Breast epithelium (tissue), 4 donors: ENCODE data around the gene WHAMM. TPM values are rescaled to one million over a fixed set of nuclear protein-coding genes. Genes with fewer than 3 reads are reported as not detected.

Experiments
- DNase-seq, 2 donors: peaks; one replicate each; pipeline ENCODE4 v3.0.0-alpha.2; 2019; ENCODE audit warnings: low spot score in 2 of 2
- H3K27ac ChIP-seq, 2 donors: fragments of 200-600 bp; sonication (generic) in 1 of 2; one replicate each; pipeline ENCODE4 v1.5.1; 2016 to 2019; ENCODE audit warnings: mild to moderate bottlenecking in 1 of 2
- H3K27me3 ChIP-seq, 2 donors: fragments of 200-600 bp; sonication (generic) in 1 of 2; one replicate each; pipeline versions ENCODE4 v1.5.1 to v1.6.0; 2017 to 2019; ENCODE audit warnings: control low read depth in 1 of 2, mild to moderate bottlenecking in 1 of 2
- H3K36me3 ChIP-seq: fragments of 200-600 bp; one replicate; pipeline ENCODE4 v1.5.1; 2019
- H3K4me1 ChIP-seq, 2 donors: fragments of 200-600 bp; sonication (generic); one replicate each; pipeline ENCODE4 v1.5.1; 2016 to 2019; ENCODE audit warnings: control low read depth in 1 of 2
- H3K4me3 ChIP-seq, 3 donors: fragments of 200-600 bp; sonication (generic); 1 replicate in 2 of 3; 2 replicates in 1 of 3; pipeline ENCODE4 v1.5.1; 2016 to 2019; ENCODE audit warnings: mild to moderate bottlenecking in 3 of 3, moderate library complexity in 2 of 3
- H3K9me3 ChIP-seq, 2 donors: fragments of 200-600 bp; sonication (generic) in 1 of 2; one replicate each; pipeline ENCODE4 v1.5.1; 2016 to 2019; ENCODE audit warnings: control low read depth in 1 of 2
- POLR2A ChIP-seq: fragments of 450-650 bp; IDR thresholded peaks from one replicate; pipeline ENCODE4 v1.6.1; 2016; ENCODE audit warnings: antibody characterized with exemption, mild to moderate bottlenecking, moderate library complexity
- POLR2AphosphoS5 ChIP-seq, 3 donors: sonication (generic); formaldehyde crosslinking; IDR thresholded peaks; one replicate each; pipeline ENCODE4 v1.6.1; 2017; ENCODE audit warnings: antibody characterized with exemption in 3 of 3
- intact Hi-C: fragments of 100-400 bp; cut with DNase I; formaldehyde crosslinking; loops from one replicate; pipeline ENCODE4 v1.15.1; 2023; ENCODE audit warnings: low total_unique reads
- total RNA-seq, 3 donors: library from RNA; depleted of rRNA; stranded (reverse); fragments of >200 nt; gene quantifications; one replicate each; pipeline ENCODE4 v1.1.0, GENCODE V29; 2016
- TF ChIP-seq, protein P1 (sequence below), 3 donors: fragments of 450-650 bp; IDR thresholded peaks; one replicate each; pipeline ENCODE4 v1.5.1; 2016 to 2017; ENCODE audit warnings: antibody characterized with exemption in 3 of 3, mild to moderate bottlenecking in 3 of 3, moderate library complexity in 3 of 3

Gene WHAMM
- total RNA-seq, 3 donors from 2014 or later = 10.8 to 12.9 (median 11.0) TPM

DNA sequence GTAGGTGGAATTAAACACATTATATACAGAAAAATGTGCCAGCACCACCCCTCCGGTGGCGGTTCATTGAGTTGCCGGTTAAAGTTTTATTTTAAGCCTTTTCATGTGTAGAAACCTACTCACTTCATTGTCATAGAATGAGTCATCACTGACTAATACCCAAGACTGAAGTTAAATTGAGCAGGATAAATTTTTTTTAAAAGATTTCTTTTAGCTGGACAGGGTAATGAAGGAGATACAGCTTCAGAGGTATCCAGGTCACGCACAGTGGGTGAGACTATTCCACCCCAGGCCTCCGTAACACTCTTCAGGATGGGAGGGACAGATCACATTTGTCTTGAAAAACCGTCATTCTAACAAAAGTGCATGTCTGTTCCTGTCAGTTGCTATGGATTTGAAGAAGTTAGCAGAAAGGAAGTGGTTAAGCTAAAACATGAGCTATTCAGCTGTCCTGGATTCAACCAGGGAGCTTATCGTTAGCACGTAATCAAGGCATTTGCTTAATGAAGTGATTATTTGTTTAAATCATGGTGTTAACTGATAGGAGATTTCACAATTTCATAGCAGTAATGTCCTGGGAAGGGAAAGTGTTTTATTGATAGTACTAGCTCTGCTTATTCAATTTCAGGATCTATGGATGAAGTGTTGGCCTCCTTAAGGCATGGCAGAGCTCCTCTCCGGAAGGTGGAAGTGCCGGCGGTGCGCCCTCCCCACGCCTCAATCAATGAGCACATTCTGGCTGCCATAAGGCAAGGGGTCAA is 23.4 kb downstream of the WHAMM start:
- no peaks in the 10 kb centered on the region for H3K9me3 ChIP-seq
- no peak overlapping the region for H3K27ac ChIP-seq
- no peaks in the 10 kb centered on the region for H3K27me3 ChIP-seq
- no peak for DNase-seq
- H3K4me1 ChIP-seq = no peaks in the 10 kb centered on the region
- peaks cover 5% of the 10 kb centered on the region for H3K36me3 ChIP-seq
- TF ChIP-seq, protein P1, sequence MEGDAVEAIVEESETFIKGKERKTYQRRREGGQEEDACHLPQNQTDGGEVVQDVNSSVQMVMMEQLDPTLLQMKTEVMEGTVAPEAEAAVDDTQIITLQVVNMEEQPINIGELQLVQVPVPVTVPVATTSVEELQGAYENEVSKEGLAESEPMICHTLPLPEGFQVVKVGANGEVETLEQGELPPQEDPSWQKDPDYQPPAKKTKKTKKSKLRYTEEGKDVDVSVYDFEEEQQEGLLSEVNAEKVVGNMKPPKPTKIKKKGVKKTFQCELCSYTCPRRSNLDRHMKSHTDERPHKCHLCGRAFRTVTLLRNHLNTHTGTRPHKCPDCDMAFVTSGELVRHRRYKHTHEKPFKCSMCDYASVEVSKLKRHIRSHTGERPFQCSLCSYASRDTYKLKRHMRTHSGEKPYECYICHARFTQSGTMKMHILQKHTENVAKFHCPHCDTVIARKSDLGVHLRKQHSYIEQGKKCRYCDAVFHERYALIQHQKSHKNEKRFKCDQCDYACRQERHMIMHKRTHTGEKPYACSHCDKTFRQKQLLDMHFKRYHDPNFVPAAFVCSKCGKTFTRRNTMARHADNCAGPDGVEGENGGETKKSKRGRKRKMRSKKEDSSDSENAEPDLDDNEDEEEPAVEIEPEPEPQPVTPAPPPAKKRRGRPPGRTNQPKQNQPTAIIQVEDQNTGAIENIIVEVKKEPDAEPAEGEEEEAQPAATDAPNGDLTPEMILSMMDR (IDR thresholded peaks at IDR 0.05) = no peak
- TF ChIP-seq POLR2A = no peak
- no peak for TF ChIP-seq POLR2AphosphoS5 (IDR thresholded peaks at IDR 0.05)
- no peak overlapping the region for H3K4me3 ChIP-seq
- intact Hi-C loops = no loop called here

DNA sequence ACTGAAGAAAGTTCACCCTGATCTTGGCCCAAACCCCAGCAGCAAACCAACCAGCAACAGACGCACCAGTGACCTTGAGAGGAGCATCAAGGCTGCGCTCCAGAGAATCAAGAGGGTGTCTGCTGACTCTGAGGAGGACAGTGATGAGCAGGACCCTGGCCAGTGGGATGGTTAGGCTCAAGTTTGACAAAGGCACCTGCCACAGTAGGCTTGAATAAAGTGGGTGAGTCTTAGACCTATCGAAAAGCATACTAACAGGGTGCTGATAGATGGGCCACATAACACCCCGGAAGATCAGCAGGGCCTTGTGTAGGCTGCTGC is 23.9 kb downstream of the WHAMM start:
- Histone ChIP-seq H3K27me3 (no peaks in the 10 kb centered on the region), H3K4me1 (no peaks in the 10 kb centered on the region), H3K36me3 (peaks cover 5% of the 10 kb centered on the region), H3K27ac (no peak overlapping the region), H3K9me3 (no peaks in the 10 kb centered on the region), H3K4me3 (no peak overlapping the region)
- peak in 1 of 2 donors; percentile 13 for DNase-seq
- TF ChIP-seq POLR2AphosphoS5 (IDR thresholded peaks at IDR 0.05) (no peak), POLR2A (no peak)
- TF ChIP-seq, protein P1 (IDR thresholded peaks at IDR 0.05) = no peak
- intact Hi-C loops = no loop called here

DNA sequence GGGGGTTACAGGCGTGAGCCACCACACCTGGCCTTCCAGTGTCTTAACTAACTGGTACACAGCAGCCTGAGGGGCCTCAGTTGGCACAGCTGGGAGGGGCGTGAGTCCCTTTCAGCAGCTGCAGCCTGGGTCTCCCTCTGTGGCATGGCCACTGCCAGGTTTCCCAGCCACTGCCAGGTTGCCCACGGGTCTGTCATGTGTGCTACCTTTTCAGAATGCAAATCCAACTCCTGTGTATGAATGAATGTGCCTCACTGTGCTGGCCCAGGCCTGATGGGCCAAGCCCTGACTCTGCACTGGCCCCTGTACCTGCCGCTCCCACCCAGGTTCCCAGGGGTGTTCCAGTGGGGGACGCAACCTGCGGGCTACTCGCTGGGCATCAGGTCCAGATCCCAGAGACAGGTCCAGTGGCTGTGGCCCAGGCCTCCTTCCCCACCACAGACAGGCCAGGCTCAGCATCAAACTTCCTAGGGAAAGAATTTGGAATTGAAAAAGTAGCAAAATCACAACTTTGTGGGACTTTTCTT is 26.0 kb downstream of the WHAMM start:
- Histone ChIP-seq H3K27ac (no peak overlapping the region), H3K4me3 (no peak overlapping the region), H3K27me3 (no peaks in the 10 kb centered on the region), H3K4me1 (no peaks in the 10 kb centered on the region), H3K36me3 (peaks cover 5% of the 10 kb centered on the region), H3K9me3 (no peaks in the 10 kb centered on the region)
- DNase-seq = peak in 1 of 2 donors; percentile 16
- TF ChIP-seq, protein P1 (IDR thresholded peaks at IDR 0.05) = no peak
- no peak for TF ChIP-seq POLR2A
- intact Hi-C loops = no loop called here

DNA sequence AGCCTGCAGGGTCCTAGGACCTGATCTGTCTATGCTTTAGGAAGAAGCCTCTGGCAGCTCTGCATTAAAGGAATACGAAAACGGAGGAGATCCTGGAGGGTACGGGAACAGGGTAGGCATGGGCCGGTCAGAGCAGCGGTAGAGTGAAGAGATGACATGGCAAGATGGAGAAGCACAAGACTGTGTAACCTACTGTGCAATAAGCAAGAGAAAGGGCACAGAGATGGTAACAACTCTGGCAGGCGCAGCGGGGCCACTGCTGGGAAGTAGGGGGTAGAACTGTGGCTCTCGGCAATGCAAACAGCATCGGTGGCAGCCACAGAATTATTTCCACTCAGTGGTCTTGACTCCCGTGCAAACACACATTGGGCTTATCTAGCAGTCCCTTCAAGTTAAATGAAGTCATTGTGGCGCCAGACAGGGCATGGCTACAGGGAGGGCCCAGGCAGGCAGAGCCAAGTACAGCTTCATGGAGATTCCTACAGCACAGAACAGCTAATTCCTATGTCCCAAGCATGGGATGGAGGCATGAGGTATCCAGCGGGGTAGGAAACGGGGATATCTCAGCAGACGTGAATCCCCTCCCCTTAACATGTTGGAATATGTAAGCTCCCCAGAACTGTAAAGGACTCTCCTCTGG is 28.8 kb downstream of the WHAMM start:
- TF ChIP-seq POLR2AphosphoS5 (IDR thresholded peaks at IDR 0.05) (no peak), POLR2A (no peak)
- TF ChIP-seq, protein P1 (IDR thresholded peaks at IDR 0.05) = no peak
- H3K36me3 ChIP-seq = peaks cover 5% of the 10 kb centered on the region

DNA sequence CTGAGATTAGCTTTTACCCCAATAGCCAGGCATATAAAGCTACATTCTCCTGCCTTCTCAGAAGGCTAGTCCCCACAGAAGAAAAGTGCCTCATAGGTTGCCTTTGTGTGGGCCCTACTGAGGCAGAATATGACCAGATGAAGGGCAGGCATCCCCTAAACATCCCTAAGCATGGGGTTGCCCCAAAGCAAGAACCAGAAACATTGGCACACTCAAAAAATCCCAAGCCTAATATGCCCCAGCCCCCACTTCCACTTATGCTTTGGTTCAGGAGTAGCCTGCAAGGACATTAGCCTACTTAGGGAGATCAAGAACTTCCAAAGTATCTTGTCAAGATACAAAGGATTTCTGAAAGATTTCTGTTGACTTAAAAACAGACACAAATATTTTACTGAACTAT is 29.7 kb downstream of the WHAMM start:
- Histone ChIP-seq H3K27ac (no peak overlapping the region), H3K4me3 (no peak overlapping the region)
- TF ChIP-seq, protein P1 (IDR thresholded peaks at IDR 0.05) = no peak
- TF ChIP-seq POLR2A = no peak
- TF ChIP-seq POLR2AphosphoS5 (IDR thresholded peaks at IDR 0.05) = no peak

More for the DNA sequence above, 28.8 kb downstream of the WHAMM start:
- Histone ChIP-seq H3K27ac (no peak overlapping the region), H3K4me3 (no peak overlapping the region), H3K9me3 (no peaks in the 10 kb centered on the region), H3K4me1 (no peaks in the 10 kb centered on the region), H3K27me3 (no peaks in the 10 kb centered on the region)
- DNase-seq = peak in 1 of 2 donors; percentile 9
- intact Hi-C loops = no loop called here

More for the DNA sequence above, 29.7 kb downstream of the WHAMM start:
- H3K9me3 ChIP-seq = no peaks in the 10 kb centered on the region
- no peaks in the 10 kb centered on the region for H3K4me1 ChIP-seq
- no peak for DNase-seq
- intact Hi-C loops = no loop called here
- no peaks in the 10 kb centered on the region for H3K27me3 ChIP-seq
- H3K36me3 ChIP-seq = peaks cover 5% of the 10 kb centered on the region
